ENCODE measurements around the gene OR10Z1. TPM values are rescaled to one million over a fixed set of nuclear protein-coding genes. Genes with fewer than 3 reads are reported as not detected.

OR10Z1 gene
- total and polyA plus RNA-seq, 5 experiments from 2014 or later: not detected

GRCh38 chr1:158638146-158638545 is 33.1 kb downstream of the OR10Z1 start:
- DNase-seq (no peak), ATAC-seq (no peak)
- no peaks in the 10 kb centered on the region for H3K9me3 Mint-ChIP-seq
- POLR2A ChIA-PET: no interaction called here
- H3K27me3 Mint-ChIP-seq: peaks cover 0 to 5% (median 3%) of the 10 kb centered on the region in 5 donors
- H3K4me3 Mint-ChIP-seq: no peak overlapping the region
- no peak overlapping the region for H3K27ac Mint-ChIP-seq
- H3K4me1 Mint-ChIP-seq: no peaks in the 10 kb centered on the region
- no peaks in the 10 kb centered on the region for H3K36me3 Mint-ChIP-seq

GRCh38 chr1:158638904-158639303 is 33.8 kb downstream of the OR10Z1 start:
- POLR2A ChIA-PET: no interaction called here
- no peak for DNase-seq
- Mint-ChIP-seq H3K27ac (no peak overlapping the region), H3K27me3 (peaks cover 0 to 5% (median 3%) of the 10 kb centered on the region in 5 donors), H3K9me3 (no peaks in the 10 kb centered on the region), H3K4me1 (no peaks in the 10 kb centered on the region), H3K4me3 (no peak overlapping the region), H3K36me3 (no peaks in the 10 kb centered on the region)
- ATAC-seq: no peak

GRCh38 chr1:158644449-158644848 is 39.4 kb downstream of the OR10Z1 start:
- H3K4me1 Mint-ChIP-seq: peaks cover 2 to 26% (median 9%) of the 10 kb centered on the region in 4 donors
- H3K4me3 Mint-ChIP-seq: no peak overlapping the region
- H3K9me3 Mint-ChIP-seq: no peaks in the 10 kb centered on the region
- no peaks in the 10 kb centered on the region for H3K27me3 Mint-ChIP-seq
- POLR2A ChIA-PET: no interaction called here
- H3K27ac Mint-ChIP-seq: no peak overlapping the region
- DNase-seq (no peak), ATAC-seq (no peak)
- no peaks in the 10 kb centered on the region for H3K36me3 Mint-ChIP-seq

- ATAC-seq (no peak), DNase-seq (no peak)
- POLR2A ChIA-PET: no interaction called here
- peak overlapping the region in 3 of 10 donors; percentile 7 to 61 (median 26) for H3K4me3 Mint-ChIP-seq
- H3K27me3 Mint-ChIP-seq: peaks cover 0 to 1% (median 0%) of the 10 kb centered on the region in 5 donors
- H3K9me3 Mint-ChIP-seq: no peaks in the 10 kb centered on the region
- peaks cover 2 to 26% (median 9%) of the 10 kb centered on the region in 4 donors for H3K4me1 Mint-ChIP-seq
- H3K27ac Mint-ChIP-seq: peak overlapping the region in 4 of 10 donors; percentile 12 to 80 (median 23)
- H3K36me3 Mint-ChIP-seq: no peaks in the 10 kb centered on the region
These were observed 41.4 kb downstream of the OR10Z1 start for GRCh38 chr1:158646465-158646864.

- peaks cover 0 to 10% (median 0%) of the 10 kb centered on the region in 5 donors for H3K27me3 Mint-ChIP-seq
- peaks cover 2 to 40% (median 9%) of the 10 kb centered on the region in 4 donors for H3K4me1 Mint-ChIP-seq
- H3K27ac Mint-ChIP-seq: no peak overlapping the region
- no peaks in the 10 kb centered on the region for H3K36me3 Mint-ChIP-seq
- H3K4me3 Mint-ChIP-seq: no peak overlapping the region
- ATAC-seq (no peak), DNase-seq (no peak)
- no peaks in the 10 kb centered on the region for H3K9me3 Mint-ChIP-seq
- POLR2A ChIA-PET: no interaction called here
These were observed 44.0 kb downstream of the OR10Z1 start for GRCh38 chr1:158649052-158649451.

- H3K9me3 Mint-ChIP-seq: peaks cover 0 to 1% (median 0%) of the 10 kb centered on the region in 9 donors
- H3K4me1 Mint-ChIP-seq: peaks cover 0 to 24% (median 4%) of the 10 kb centered on the region in 4 donors
- peaks cover 0 to 13% (median 0%) of the 10 kb centered on the region in 5 donors for H3K27me3 Mint-ChIP-seq
- H3K27ac Mint-ChIP-seq: no peak overlapping the region
- no peak for ATAC-seq
- H3K36me3 Mint-ChIP-seq: no peaks in the 10 kb centered on the region
- H3K4me3 Mint-ChIP-seq: no peak overlapping the region
- POLR2A ChIA-PET: no interaction called here
- no peak for DNase-seq
These were observed 47.8 kb downstream of the OR10Z1 start for GRCh38 chr1:158652721-158653334.

GRCh38 chr1:158654086-158654485 is 49.0 kb downstream of the OR10Z1 start:
- DNase-seq: no peak
- Mint-ChIP-seq H3K36me3 (peaks cover 0 to 8% (median 0%) of the 10 kb centered on the region in 3 donors), H3K9me3 (peaks cover 0 to 13% (median 0%) of the 10 kb centered on the region in 9 donors), H3K27me3 (peaks cover 0 to 16% (median 1%) of the 10 kb centered on the region in 5 donors), H3K4me3 (no peak overlapping the region), H3K27ac (peak overlapping the region in 1 of 10 donors; percentile 30), H3K4me1 (peaks cover 0 to 24% (median 4%) of the 10 kb centered on the region in 4 donors)
- no peak for ATAC-seq
- POLR2A ChIA-PET: no interaction called here

GRCh38 chr1:158654571-158654970 is 49.5 kb downstream of the OR10Z1 start:
- peak overlapping the region in 2 of 10 donors; percentile 30 to 38 for H3K27ac Mint-ChIP-seq
- H3K9me3 Mint-ChIP-seq: peaks cover 0 to 13% (median 0%) of the 10 kb centered on the region in 9 donors
- H3K36me3 Mint-ChIP-seq: peaks cover 0 to 8% (median 0%) of the 10 kb centered on the region in 3 donors
- peaks cover 0 to 24% (median 4%) of the 10 kb centered on the region in 4 donors for H3K4me1 Mint-ChIP-seq
- POLR2A ChIA-PET: no interaction called here
- DNase-seq (no peak), ATAC-seq (no peak)
- H3K4me3 Mint-ChIP-seq: peak overlapping the region in 1 of 10 donors; percentile 54
- peaks cover 0 to 16% (median 1%) of the 10 kb centered on the region in 5 donors for H3K27me3 Mint-ChIP-seq

Other genes starting within 250 kb of the OR10Z1 start
- gene OR10T2, start 205.8 kb upstream of the OR10Z1 start, total RNA-seq: not detected
- not detected for gene OR10T2, start 205.8 kb upstream of the OR10Z1 start, polyA plus RNA-seq
- not detected for gene OR10K2, start 179.0 kb upstream of the OR10Z1 start, total RNA-seq
- gene OR10K2, start 179.0 kb upstream of the OR10Z1 start, polyA plus RNA-seq: not detected
- not detected for gene OR10K1, start 143.4 kb upstream of the OR10Z1 start, total RNA-seq
- gene OR10K1, start 143.4 kb upstream of the OR10Z1 start, polyA plus RNA-seq: not detected
- not detected for gene OR10R2, start 133.0 kb upstream of the OR10Z1 start, total RNA-seq
- not detected for gene OR10R2, start 133.0 kb upstream of the OR10Z1 start, polyA plus RNA-seq
- not detected for gene OR6Y1, start 50.9 kb upstream of the OR10Z1 start, total RNA-seq
- gene OR6Y1, start 50.9 kb upstream of the OR10Z1 start, polyA plus RNA-seq: not detected
- gene OR6P1, start 34.7 kb upstream of the OR10Z1 start, total RNA-seq: not detected
- not detected for gene OR6P1, start 34.7 kb upstream of the OR10Z1 start, polyA plus RNA-seq
- gene OR10X1, start 25.4 kb upstream of the OR10Z1 start, total RNA-seq: not detected
- gene OR10X1, start 25.4 kb upstream of the OR10Z1 start, polyA plus RNA-seq: not detected
- not detected for gene SPTA1, start 81.4 kb downstream of the OR10Z1 start, total RNA-seq
- gene SPTA1, start 81.4 kb downstream of the OR10Z1 start, polyA plus RNA-seq: not detected
- gene OR6K2, start 95.4 kb downstream of the OR10Z1 start, total RNA-seq: not detected
- not detected for gene OR6K2, start 95.4 kb downstream of the OR10Z1 start, polyA plus RNA-seq
- gene OR6K3, start 115.5 kb downstream of the OR10Z1 start, total RNA-seq: not detected
- not detected for gene OR6K3, start 115.5 kb downstream of the OR10Z1 start, polyA plus RNA-seq
- gene OR6K6, start 149.5 kb downstream of the OR10Z1 start, total RNA-seq: not detected
- not detected for gene OR6K6, start 149.5 kb downstream of the OR10Z1 start, polyA plus RNA-seq
- not detected for gene OR6N1, start 166.9 kb downstream of the OR10Z1 start, total RNA-seq
- not detected for gene OR6N1, start 166.9 kb downstream of the OR10Z1 start, polyA plus RNA-seq
- not detected for gene OR6N2, start 175.9 kb downstream of the OR10Z1 start, total RNA-seq
- gene OR6N2, start 175.9 kb downstream of the OR10Z1 start, polyA plus RNA-seq: not detected
- under 1 TPM; 0.68 to 0.74 TPM for gene MNDA, start 226.1 kb downstream of the OR10Z1 start, total RNA-seq
- gene MNDA, start 226.1 kb downstream of the OR10Z1 start, polyA plus RNA-seq: 1 to 10 TPM in 1 of 3 donors, under 1 TPM in 1, not detected in 1; 0.96 to 1.3 TPM